Neural progenitor cell (in vitro differentiated cells): ENCODE results near the gene H6PD. TPM values are rescaled to one million over a fixed set of nuclear protein-coding genes. Genes with fewer than 3 reads are reported as not detected.

Source experiments
- DNase-seq: peaks from one replicate; pipeline ENCODE4 v3.0.0-alpha.2; 2016; ENCODE audit warnings: low spot score
- H2AFZ ChIP-seq: fragments of 200-600 bp; sonication (generic); replicated peaks from 2 replicates; pipeline ENCODE4 v1.6.1; 2016; ENCODE audit warnings: antibody characterized with exemption
- H3F3A ChIP-seq: fragments of 200-600 bp; sonication (generic); 2 replicates; pipeline ENCODE4 v1.6.1; 2016; ENCODE audit warnings: antibody characterized with exemption, low read depth
- H3K27ac ChIP-seq: fragments of 200-600 bp; sonication (generic); 2 replicates; pipeline ENCODE4 v1.5.1; 2016; ENCODE audit warnings: mild to moderate bottlenecking
- H3K27me3 ChIP-seq: fragments of 200-600 bp; sonication (generic); 2 replicates; pipeline ENCODE4 v1.6.1; 2016; ENCODE audit warnings: mild to moderate bottlenecking, moderate library complexity
- H3K36me3 ChIP-seq: fragments of 200-600 bp; sonication (generic); 2 replicates; pipeline ENCODE4 v1.5.1; 2016
- H3K4me1 ChIP-seq: fragments of 200-600 bp; sonication (generic); 2 replicates; pipeline ENCODE4 v1.6.1; 2016; ENCODE audit warnings: mixed run types
- H3K4me2 ChIP-seq: fragments of 200-600 bp; sonication (generic); 2 replicates; pipeline ENCODE4 v1.6.1; 2016
- H3K4me3 ChIP-seq: fragments of 200-600 bp; sonication (generic); 2 replicates; pipeline ENCODE4 v1.5.1; 2016
- H3K79me2 ChIP-seq: fragments of 200-600 bp; sonication (generic); 2 replicates; pipeline ENCODE4 v1.6.1; 2016; ENCODE audit warnings: low read depth
- H3K9ac ChIP-seq: fragments of 200-600 bp; sonication (generic); 2 replicates; pipeline ENCODE4 v1.6.1; 2016
- H3K9me3 ChIP-seq: fragments of 200-600 bp; sonication (generic); 2 replicates; pipeline ENCODE4 v1.5.1; 2016; ENCODE audit warnings: low read depth
- H4K20me1 ChIP-seq: fragments of 200-600 bp; sonication (generic); 2 replicates; pipeline ENCODE4 v1.6.1; 2016; ENCODE audit warnings: low read depth
- H3K27ac Mint-ChIP-seq: 3 replicates; pipeline ENCODE4 v1.8.0; 2021; ENCODE audit warnings: mixed read lengths
- H3K27me3 Mint-ChIP-seq: 2 replicates; pipeline ENCODE4 v1.8.0; 2022; ENCODE audit warnings: low read depth, mild to moderate bottlenecking, inconsistent platforms, moderate library complexity, mixed read lengths; ENCODE audit not compliant: insufficient read depth
- H3K36me3 Mint-ChIP-seq: 3 replicates; pipeline ENCODE4 v1.8.0; 2021; ENCODE audit warnings: mixed read lengths
- H3K4me1 Mint-ChIP-seq: 3 replicates; pipeline ENCODE4 v1.8.0; 2021; ENCODE audit warnings: mixed read lengths
- H3K4me3 Mint-ChIP-seq: 3 replicates; pipeline ENCODE4 v1.8.0; 2021; ENCODE audit warnings: mild to moderate bottlenecking, moderate library complexity, mixed read lengths
- H3K9me3 Mint-ChIP-seq: 3 replicates; pipeline ENCODE4 v1.8.0; 2020; ENCODE audit warnings: mixed read lengths
- EZH2 ChIP-seq: fragments of 200-600 bp; sonication (generic); IDR thresholded peaks from 2 replicates; pipeline ENCODE4 v1.6.1; 2017; ENCODE audit warnings: antibody characterized with exemption, mild to moderate bottlenecking, moderate library complexity
- EZH2phosphoT487 ChIP-seq: fragments of 200-600 bp; sonication (generic); IDR thresholded peaks from 2 replicates; pipeline ENCODE4 v1.6.1; 2017; ENCODE audit warnings: antibody characterized with exemption
- total RNA-seq: library from RNA; depleted of rRNA; stranded (reverse); fragments of >200 nt; gene quantifications from 2 replicates; pipeline ENCODE4 v1.2.3, GENCODE V29; 2015; ENCODE audit warnings: low replicate concordance
- TF ChIP-seq, protein P1 (sequence below): fragments of 200-600 bp; sonication (generic); IDR thresholded peaks from 2 replicates; pipeline ENCODE4 v1.5.1; 2017; ENCODE audit warnings: antibody characterized with exemption, mild to moderate bottlenecking

The H6PD gene
- total RNA-seq, 1 donor from 2014 or later, result 6.0 TPM

- Histone ChIP-seq H3K36me3 (no peaks in the 10 kb centered on the region), H2AFZ (no peak overlapping the region), H4K20me1 (no peaks in the 10 kb centered on the region), H3K9me3 (no peaks in the 10 kb centered on the region), H3K4me2 (no peak overlapping the region), H3K79me2 (no peaks in the 10 kb centered on the region), H3K4me3 (no peak overlapping the region), H3K9ac (no peak overlapping the region), H3K4me1 (peaks cover 7% of the 10 kb centered on the region), H3K27me3 (no peaks in the 10 kb centered on the region), H3F3A (no peaks in the 10 kb centered on the region), H3K27ac (no peak overlapping the region)
- peaks cover 6% of the 10 kb centered on the region for H3K27me3 Mint-ChIP-seq
- H3K27ac Mint-ChIP-seq, result no peak overlapping the region
- DNase-seq, result no peak
- H3K4me3 Mint-ChIP-seq, result peak overlapping the region; percentile 50
- TF ChIP-seq EZH2phosphoT487, result no peak
- TF ChIP-seq EZH2, result no peak
- TF ChIP-seq, protein P1, sequence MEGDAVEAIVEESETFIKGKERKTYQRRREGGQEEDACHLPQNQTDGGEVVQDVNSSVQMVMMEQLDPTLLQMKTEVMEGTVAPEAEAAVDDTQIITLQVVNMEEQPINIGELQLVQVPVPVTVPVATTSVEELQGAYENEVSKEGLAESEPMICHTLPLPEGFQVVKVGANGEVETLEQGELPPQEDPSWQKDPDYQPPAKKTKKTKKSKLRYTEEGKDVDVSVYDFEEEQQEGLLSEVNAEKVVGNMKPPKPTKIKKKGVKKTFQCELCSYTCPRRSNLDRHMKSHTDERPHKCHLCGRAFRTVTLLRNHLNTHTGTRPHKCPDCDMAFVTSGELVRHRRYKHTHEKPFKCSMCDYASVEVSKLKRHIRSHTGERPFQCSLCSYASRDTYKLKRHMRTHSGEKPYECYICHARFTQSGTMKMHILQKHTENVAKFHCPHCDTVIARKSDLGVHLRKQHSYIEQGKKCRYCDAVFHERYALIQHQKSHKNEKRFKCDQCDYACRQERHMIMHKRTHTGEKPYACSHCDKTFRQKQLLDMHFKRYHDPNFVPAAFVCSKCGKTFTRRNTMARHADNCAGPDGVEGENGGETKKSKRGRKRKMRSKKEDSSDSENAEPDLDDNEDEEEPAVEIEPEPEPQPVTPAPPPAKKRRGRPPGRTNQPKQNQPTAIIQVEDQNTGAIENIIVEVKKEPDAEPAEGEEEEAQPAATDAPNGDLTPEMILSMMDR, result no peak
- no peaks in the 10 kb centered on the region for H3K36me3 Mint-ChIP-seq
- H3K9me3 Mint-ChIP-seq, result no peaks in the 10 kb centered on the region
- peaks cover 49% of the 10 kb centered on the region for H3K4me1 Mint-ChIP-seq
Measured at GRCh38 chr1:9314711-9315379, 80.3 kb downstream of the H6PD start.

GRCh38 chr1:9315411-9316079 lies 81.0 kb downstream of the H6PD start:
- Mint-ChIP-seq H3K36me3 (no peaks in the 10 kb centered on the region), H3K9me3 (no peaks in the 10 kb centered on the region), H3K4me3 (no peak overlapping the region), H3K4me1 (peaks cover 56% of the 10 kb centered on the region), H3K27me3 (peaks cover 6% of the 10 kb centered on the region), H3K27ac (peak overlapping the region; percentile 69)
- Histone ChIP-seq H3K27ac (no peak overlapping the region), H3K4me3 (no peak overlapping the region), H3K9me3 (no peaks in the 10 kb centered on the region), H2AFZ (no peak overlapping the region), H4K20me1 (peaks cover 3% of the 10 kb centered on the region), H3K4me2 (no peak overlapping the region), H3K9ac (no peak overlapping the region), H3K79me2 (no peaks in the 10 kb centered on the region), H3K36me3 (no peaks in the 10 kb centered on the region), H3F3A (peaks cover 4% of the 10 kb centered on the region), H3K4me1 (peaks cover 14% of the 10 kb centered on the region), H3K27me3 (no peaks in the 10 kb centered on the region)
- no peak for DNase-seq
- no peak for TF ChIP-seq EZH2

DNA sequence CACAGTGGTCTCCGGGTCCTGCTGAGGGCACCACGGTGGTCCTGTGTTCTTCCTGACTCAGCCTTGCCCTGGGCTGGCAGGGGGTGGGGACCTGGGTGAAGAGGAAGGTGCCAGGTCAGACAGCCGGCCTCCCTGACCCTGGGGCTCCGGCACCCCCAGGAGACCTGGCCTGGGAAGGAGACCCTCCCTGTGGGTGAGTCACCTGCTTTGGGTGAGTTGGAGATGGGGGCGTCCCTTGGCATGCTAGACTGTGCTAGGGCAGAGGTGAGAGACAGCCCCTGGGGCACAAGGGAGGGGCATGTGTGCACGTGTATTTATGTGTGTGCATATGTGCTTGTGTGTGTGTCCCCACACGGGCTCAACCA lies 81.5 kb downstream of the H6PD start:
- H3K79me2 ChIP-seq, result no peaks in the 10 kb centered on the region
- no peaks in the 10 kb centered on the region for H3K9me3 ChIP-seq
- H2AFZ ChIP-seq, result no peak overlapping the region
- Mint-ChIP-seq H3K27ac (no peak overlapping the region), H3K9me3 (no peaks in the 10 kb centered on the region), H3K4me3 (no peak overlapping the region), H3K27me3 (peaks cover 8% of the 10 kb centered on the region), H3K36me3 (no peaks in the 10 kb centered on the region), H3K4me1 (peaks cover 61% of the 10 kb centered on the region)
- H3K9ac ChIP-seq, result no peak overlapping the region
- H3K27me3 ChIP-seq, result no peaks in the 10 kb centered on the region
- peaks cover 9% of the 10 kb centered on the region for H4K20me1 ChIP-seq
- TF ChIP-seq EZH2 (no peak), EZH2phosphoT487 (no peak)
- TF ChIP-seq, protein P1, result no peak
- H3K4me1 ChIP-seq, result peaks cover 19% of the 10 kb centered on the region
- H3K36me3 ChIP-seq, result no peaks in the 10 kb centered on the region
- H3F3A ChIP-seq, result peaks cover 9% of the 10 kb centered on the region
- no peak for DNase-seq
- no peak overlapping the region for H3K4me3 ChIP-seq
- no peak overlapping the region for H3K4me2 ChIP-seq
- no peak overlapping the region for H3K27ac ChIP-seq

- peaks cover 13% of the 10 kb centered on the region for H4K20me1 ChIP-seq
- no peaks in the 10 kb centered on the region for H3K36me3 ChIP-seq
- Mint-ChIP-seq H3K36me3 (no peaks in the 10 kb centered on the region), H3K4me1 (peaks cover 62% of the 10 kb centered on the region), H3K9me3 (no peaks in the 10 kb centered on the region), H3K4me3 (no peak overlapping the region), H3K27me3 (peaks cover 9% of the 10 kb centered on the region), H3K27ac (no peak overlapping the region)
- no peaks in the 10 kb centered on the region for H3K27me3 ChIP-seq
- no peaks in the 10 kb centered on the region for H3K9me3 ChIP-seq
- H3K4me3 ChIP-seq, result no peak overlapping the region
- H3K27ac ChIP-seq, result no peak overlapping the region
- peaks cover 23% of the 10 kb centered on the region for H3K4me1 ChIP-seq
- no peak overlapping the region for H2AFZ ChIP-seq
- no peak overlapping the region for H3K9ac ChIP-seq
- H3K79me2 ChIP-seq, result no peaks in the 10 kb centered on the region
- peaks cover 9% of the 10 kb centered on the region for H3F3A ChIP-seq
- no peak overlapping the region for H3K4me2 ChIP-seq
- TF ChIP-seq EZH2, result no peak
- TF ChIP-seq, protein P1, result no peak
- TF ChIP-seq EZH2phosphoT487, result no peak
- DNase-seq, result no peak
Measured at GRCh38 chr1:9316512-9316911, 81.9 kb downstream of the H6PD start.
